OCI-LY7 (cell line): ENCODE measurements around the gene DLGAP5. TPM values are rescaled to one million over a fixed set of nuclear protein-coding genes. Genes with fewer than 3 reads are reported as not detected.

Source experiments
- BruUV-seq: library from RNA; stranded (reverse); fragments of 400-500 nt; replicated peaks from 2 replicates; lab custom pipeline; 2021; lab: Mats Ljungman, UMichigan
- CTCF ChIA-PET: fragments of 300-600 bp; sonication (Branson Sonifier 250); formaldehyde crosslinking; loops from one replicate; lab custom pipeline; 2022; ENCODE audit warnings: antibody characterized with exemption; ENCODE audit not compliant: unreplicated experiment; lab: Charles Lee
- POLR2A ChIA-PET: fragments of 300-600 bp; sonication (Branson Sonifier 250); formaldehyde crosslinking; loops from one replicate; lab custom pipeline; 2022; ENCODE audit warnings: antibody characterized with exemption; lab: Charles Lee
- DNase-seq: peaks from one replicate; pipeline ENCODE4 v3.0.0-alpha.2; 2015; ENCODE audit warnings: low spot score
- H2AFZ ChIP-seq: fragments of 200-600 bp; sonication (generic), shearing (Covaris generic); 2 replicates; pipeline ENCODE4 v1.6.1; 2014; ENCODE audit warnings: mild to moderate bottlenecking, antibody characterized with exemption, low read length, moderate library complexity
- H3K27ac ChIP-seq: fragments of 200-600 bp; sonication (generic); 2 replicates; pipeline ENCODE4 v1.5.1; 2014; ENCODE audit warnings: mixed run types, low read depth, mild to moderate bottlenecking, moderate library complexity, low read length, inconsistent platforms; ENCODE audit not compliant: poor library complexity, severe bottlenecking
- H3K36me3 ChIP-seq: fragments of 200-600 bp; sonication (generic); 2 replicates; pipeline ENCODE4 v1.6.1; 2014; ENCODE audit warnings: mild to moderate bottlenecking, antibody characterized with exemption, low read length, moderate library complexity, mixed read lengths; ENCODE audit not compliant: insufficient read depth
- H3K4me1 ChIP-seq: fragments of 200-600 bp; sonication (generic); 2 replicates; pipeline ENCODE4 v1.5.1; 2014; ENCODE audit warnings: mild to moderate bottlenecking, low read length; ENCODE audit not compliant: insufficient read depth, poor library complexity, severe bottlenecking
- H3K4me2 ChIP-seq: fragments of 200-600 bp; sonication (generic); 2 replicates; pipeline ENCODE4 v1.6.1; 2014; ENCODE audit warnings: mild to moderate bottlenecking, low read length
- H3K4me3 ChIP-seq: fragments of 200-600 bp; sonication (generic); 2 replicates; pipeline ENCODE4 v1.5.1; 2014; ENCODE audit warnings: mild to moderate bottlenecking, low read depth, low read length; ENCODE audit not compliant: poor library complexity, severe bottlenecking
- H3K79me2 ChIP-seq: fragments of 200-600 bp; sonication (generic); 2 replicates; pipeline ENCODE4 v1.6.1; 2016; ENCODE audit warnings: low read depth, mild to moderate bottlenecking, low read length, moderate library complexity, mixed read lengths; ENCODE audit not compliant: insufficient read depth
- H3K9me2 ChIP-seq: fragments of 200-600 bp; sonication (generic); 2 replicates; pipeline ENCODE4 v1.6.1; 2016; ENCODE audit warnings: mild to moderate bottlenecking, low read length, mixed read lengths; ENCODE audit not compliant: insufficient read depth
- H3K9me3 ChIP-seq: fragments of 200-600 bp; sonication (generic); 2 replicates; pipeline ENCODE4 v1.6.1; 2014; ENCODE audit warnings: mild to moderate bottlenecking, mixed run types, low read length, mixed read lengths
- H4K20me1 ChIP-seq: fragments of 200-600 bp; sonication (generic); 2 replicates; pipeline ENCODE4 v1.6.1; 2014; ENCODE audit warnings: mild to moderate bottlenecking, antibody characterized with exemption, low read length, moderate library complexity, mixed read lengths; ENCODE audit not compliant: insufficient read depth
- EZH2phosphoT487 ChIP-seq: fragments of 200-600 bp; sonication (generic); IDR thresholded peaks from 2 replicates; pipeline ENCODE4 v1.6.1; 2018; ENCODE audit warnings: low read depth, borderline replicate concordance, mild to moderate bottlenecking, mixed run types, antibody characterized with exemption, low read length, moderate library complexity, mixed read lengths
- intact Hi-C: fragments of 100-400 bp; cut with micrococcal nuclease; formaldehyde crosslinking; loops from one replicate; pipeline ENCODE4 v1.10.0; 2022; ENCODE audit not compliant: unreplicated experiment
- total RNA-seq, 2 experiments: library from RNA; depleted of rRNA in 1 of 2; stranded (reverse); fragments of >200 nt in 1 of 2; shearing (Covaris generic) in 1 of 2; gene quantifications; 2 replicates each; pipeline ENCODE4 v1.2.3, GENCODE V29; 2014 to 2022
- TF ChIP-seq, protein P1 (sequence below): fragments of 200-600 bp; sonication (generic); conservative IDR thresholded peaks from 2 replicates; pipeline ENCODE4 v1.5.1; 2014; ENCODE audit warnings: mild to moderate bottlenecking, antibody characterized with exemption, low read length, moderate library complexity, mixed read lengths

The DLGAP5 gene
- total RNA-seq, 2 experiments from 2014 or later = 57.6 to 92.2 TPM

DNA sequence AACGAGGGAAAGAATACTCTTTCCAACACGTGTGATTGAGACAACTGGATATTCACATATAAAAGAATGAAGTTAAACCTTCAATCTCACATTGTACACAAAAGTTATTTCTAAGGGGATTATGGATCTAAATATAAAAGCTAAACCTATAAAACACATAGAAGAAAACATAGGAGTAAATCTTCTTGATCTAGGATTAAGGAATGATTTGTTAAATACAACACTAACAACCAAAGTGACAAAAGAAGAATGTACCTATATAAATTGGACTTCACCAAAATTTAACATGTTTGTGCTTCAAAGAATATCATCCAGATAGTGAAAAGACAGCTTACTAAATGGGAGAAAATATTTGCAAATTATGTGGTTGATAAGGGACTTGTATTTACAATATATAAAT, 36.9 kb upstream of the DLGAP5 start:
- H3K4me3 ChIP-seq = no peak overlapping the region
- no peaks in the 10 kb centered on the region for H3K36me3 ChIP-seq
- no peak overlapping the region for H3K4me2 ChIP-seq
- BruUV-seq = no TSS peak
- ChIA-PET CTCF (no interaction called here), POLR2A (interaction anchor here (0.8 to 1.1 kb wide), 4 partner anchors 17 to 214 kb away, joined by 3 read pairs; no protein-coding TSS in a partner anchor)
- H3K27ac ChIP-seq = no peak overlapping the region
- intact Hi-C loops = no loop called here
- DNase-seq = no peak
- no peaks in the 10 kb centered on the region for H4K20me1 ChIP-seq
- H2AFZ ChIP-seq = no peak overlapping the region
- H3K9me2 ChIP-seq = no peaks in the 10 kb centered on the region
- TF ChIP-seq EZH2phosphoT487 = no peak
- TF ChIP-seq, protein P1, sequence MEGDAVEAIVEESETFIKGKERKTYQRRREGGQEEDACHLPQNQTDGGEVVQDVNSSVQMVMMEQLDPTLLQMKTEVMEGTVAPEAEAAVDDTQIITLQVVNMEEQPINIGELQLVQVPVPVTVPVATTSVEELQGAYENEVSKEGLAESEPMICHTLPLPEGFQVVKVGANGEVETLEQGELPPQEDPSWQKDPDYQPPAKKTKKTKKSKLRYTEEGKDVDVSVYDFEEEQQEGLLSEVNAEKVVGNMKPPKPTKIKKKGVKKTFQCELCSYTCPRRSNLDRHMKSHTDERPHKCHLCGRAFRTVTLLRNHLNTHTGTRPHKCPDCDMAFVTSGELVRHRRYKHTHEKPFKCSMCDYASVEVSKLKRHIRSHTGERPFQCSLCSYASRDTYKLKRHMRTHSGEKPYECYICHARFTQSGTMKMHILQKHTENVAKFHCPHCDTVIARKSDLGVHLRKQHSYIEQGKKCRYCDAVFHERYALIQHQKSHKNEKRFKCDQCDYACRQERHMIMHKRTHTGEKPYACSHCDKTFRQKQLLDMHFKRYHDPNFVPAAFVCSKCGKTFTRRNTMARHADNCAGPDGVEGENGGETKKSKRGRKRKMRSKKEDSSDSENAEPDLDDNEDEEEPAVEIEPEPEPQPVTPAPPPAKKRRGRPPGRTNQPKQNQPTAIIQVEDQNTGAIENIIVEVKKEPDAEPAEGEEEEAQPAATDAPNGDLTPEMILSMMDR = no peak
- no peaks in the 10 kb centered on the region for H3K79me2 ChIP-seq
- H3K9me3 ChIP-seq = 0 out of 2 replicates have a peak, but pooled peaks cover 14% of the 10 kb centered on the region
- H3K4me1 ChIP-seq = no peaks in the 10 kb centered on the region

GRCh38 chr14:55223364-55223763, 32.0 kb upstream of the DLGAP5 start:
- CTCF ChIA-PET = no interaction called here
- Histone ChIP-seq H3K4me2 (no peak overlapping the region), H3K9me3 (0 out of 2 replicates have a peak, but pooled peaks cover 14% of the 10 kb centered on the region), H3K27ac (no peak overlapping the region), H3K79me2 (no peaks in the 10 kb centered on the region), H4K20me1 (no peaks in the 10 kb centered on the region), H3K4me3 (no peak overlapping the region), H3K9me2 (no peaks in the 10 kb centered on the region), H3K4me1 (no peaks in the 10 kb centered on the region), H3K36me3 (no peaks in the 10 kb centered on the region), H2AFZ (no peak overlapping the region)
- no peak for DNase-seq
- BruUV-seq = no TSS peak
- no peak for TF ChIP-seq EZH2phosphoT487
- TF ChIP-seq, protein P1 = no peak
- POLR2A ChIA-PET = interaction anchor here (0.8 to 1.2 kb wide), 3 partner anchors 10 to 47 kb away, joined by 3 to 4 read pairs (median 3); no protein-coding TSS in a partner anchor
- intact Hi-C loops = no loop called here

DNA sequence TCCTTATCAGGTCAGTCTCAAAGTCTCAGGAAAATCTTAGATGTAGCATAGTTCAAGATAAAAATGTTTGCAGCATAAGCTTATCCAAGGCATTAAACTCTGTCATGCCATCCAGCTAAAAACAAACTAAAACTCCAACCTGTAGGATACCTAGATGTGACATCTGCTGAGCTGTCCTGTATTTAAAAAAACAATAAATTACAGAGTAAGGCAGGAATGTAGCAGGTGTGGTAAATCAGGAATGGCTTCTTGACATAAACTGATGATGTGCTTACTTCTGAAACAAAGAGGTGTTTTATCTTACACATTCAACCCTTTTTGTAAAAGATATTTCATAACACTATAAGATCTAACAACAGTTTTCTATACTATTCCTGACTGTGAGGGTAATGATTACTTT, 30.6 kb upstream of the DLGAP5 start:
- Histone ChIP-seq H2AFZ (no peak overlapping the region), H3K4me1 (no peaks in the 10 kb centered on the region), H3K4me2 (no peak overlapping the region), H3K79me2 (no peaks in the 10 kb centered on the region), H3K4me3 (no peak overlapping the region), H3K9me3 (0 out of 2 replicates have a peak, but pooled peaks cover 13% of the 10 kb centered on the region), H3K36me3 (no peaks in the 10 kb centered on the region), H3K27ac (no peak overlapping the region), H3K9me2 (no peaks in the 10 kb centered on the region), H4K20me1 (no peaks in the 10 kb centered on the region)
- BruUV-seq = no TSS peak
- no peak for TF ChIP-seq EZH2phosphoT487
- TF ChIP-seq, protein P1 = no peak
- POLR2A ChIA-PET = no interaction called here
- CTCF ChIA-PET = no interaction called here
- intact Hi-C loops = no loop called here
- no peak for DNase-seq
